Stimulated activated CD4-positive, alpha-beta T cell treated with anti-CD3 and anti-CD28 coated beads, Interleukin-12 subunit alpha, Interleukin-12 subunit beta, amount 100 ng/mL, for 4 hours (primary cell): ENCODE data around the gene RILPL1.
"Not testable (repeated sequence)": the region's sequence is repeated elsewhere in the genome, so short reads cannot be mapped to it uniquely, and the experiment has no call there.

Source experiments
- DNase-seq: peaks from one replicate; pipeline ENCODE4 v3.0.0-alpha.2; 2020

RILPL1 gene

DNA sequence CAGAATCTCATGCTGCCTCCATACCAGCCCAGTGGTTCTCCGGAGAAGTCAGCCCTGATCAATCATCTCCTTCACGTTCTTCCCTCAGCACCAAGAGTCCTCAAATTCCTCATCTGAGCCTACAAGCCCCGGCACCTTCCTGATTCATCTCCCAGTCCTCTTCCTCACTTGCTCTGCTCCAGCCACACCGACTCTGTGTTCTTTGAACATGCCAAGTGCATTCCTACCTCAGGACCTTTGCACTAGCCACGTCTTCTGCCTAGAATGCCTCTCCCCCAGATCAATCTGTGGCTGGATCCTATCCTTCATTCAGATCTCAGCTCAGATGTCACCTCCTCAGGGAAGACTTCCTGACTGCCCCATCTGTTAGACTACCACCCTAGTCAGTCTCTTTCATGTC lies 4.7 kb downstream of the RILPL1 start:
- no peak for DNase-seq

DNA sequence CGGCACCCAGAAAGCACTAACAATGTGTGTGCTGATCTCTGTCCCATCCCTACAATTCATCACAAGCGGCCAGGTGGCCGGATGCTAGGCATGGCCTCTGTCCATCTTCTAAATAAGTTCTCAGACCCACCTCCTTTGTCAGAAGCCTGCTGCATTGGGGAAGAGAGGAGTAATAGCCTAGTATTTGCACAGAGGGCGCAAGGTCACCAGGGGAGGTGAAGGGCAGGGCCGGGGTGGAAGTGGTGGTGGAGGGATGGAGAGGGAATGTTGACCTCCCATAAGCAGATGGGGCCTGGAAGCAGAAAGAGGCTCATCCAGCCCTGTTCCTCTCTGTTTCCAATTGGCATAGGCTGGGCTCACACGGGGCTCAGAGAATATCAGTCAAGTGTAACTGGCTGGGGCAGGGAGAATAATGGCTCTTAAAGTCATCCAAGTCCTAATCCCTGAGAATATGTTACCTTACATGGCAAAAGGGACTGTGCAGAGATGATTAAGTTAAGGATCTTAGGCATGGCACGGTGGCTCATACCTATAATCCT lies 6.9 kb downstream of the RILPL1 start:
- no peak for DNase-seq

DNA sequence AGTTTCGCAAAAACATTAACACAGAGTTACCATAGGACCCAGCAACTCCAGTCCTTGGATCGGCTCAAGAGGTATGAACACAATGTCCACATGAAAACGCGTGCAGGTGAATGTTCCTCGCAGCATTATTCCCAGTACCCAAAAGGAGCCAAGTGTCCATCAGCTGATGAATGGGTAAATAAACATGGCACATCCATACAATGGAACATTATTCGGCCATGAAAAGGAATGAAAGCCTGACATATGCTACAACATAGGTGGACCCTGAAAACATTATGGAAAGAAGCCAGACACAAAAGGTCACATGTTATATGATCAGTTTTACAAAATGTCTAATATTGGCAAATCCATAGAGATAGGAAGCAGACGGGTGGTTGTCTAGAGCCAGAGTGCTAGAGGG lies 9.1 kb downstream of the RILPL1 start:
- DNase-seq: no peak

DNA sequence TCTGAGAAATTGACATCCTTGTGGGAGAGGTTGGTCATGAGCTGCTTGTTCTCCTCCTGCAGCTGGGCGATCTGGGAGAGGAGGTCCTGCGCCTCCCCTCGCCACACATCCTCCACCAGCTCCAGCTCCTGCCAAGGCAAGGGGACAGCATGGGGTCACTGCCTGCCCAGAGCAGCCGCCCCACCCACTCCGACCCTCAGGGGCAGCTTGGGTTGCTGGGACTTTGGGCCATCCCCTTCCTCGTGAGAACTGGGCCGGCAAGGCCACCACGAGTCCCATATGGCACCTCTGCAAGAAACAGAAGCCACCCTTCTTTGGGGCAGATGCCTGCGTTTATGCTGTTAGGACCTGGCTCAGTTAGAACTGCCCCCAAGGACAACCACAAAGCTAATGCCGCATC lies 10.0 kb downstream of the RILPL1 start:
- DNase-seq: no peak

DNA sequence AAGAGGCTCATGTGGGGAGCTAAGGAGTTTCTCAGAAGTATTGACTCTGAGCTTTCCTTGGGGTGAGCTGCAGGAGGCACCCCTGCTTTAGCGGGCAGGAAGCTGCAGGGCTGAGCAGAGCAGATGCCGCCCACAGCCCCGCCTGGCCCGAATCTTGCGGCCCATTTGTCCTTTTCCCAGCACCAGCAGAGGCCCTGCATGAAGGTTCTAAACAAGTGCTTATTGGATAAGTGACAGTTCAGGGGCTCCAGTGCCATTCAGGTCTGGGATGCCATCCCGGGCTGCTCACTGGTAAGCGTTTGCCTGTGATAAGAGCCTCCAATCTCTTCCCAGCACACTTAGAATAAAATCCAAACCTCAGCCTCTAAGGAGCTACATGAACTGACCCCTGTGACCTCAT lies 11.4 kb downstream of the RILPL1 start:
- DNase-seq: no peak

GRCh38 chr12:123520567-123521474 lies 12.7 kb downstream of the RILPL1 start:
- DNase-seq: no peak

DNA sequence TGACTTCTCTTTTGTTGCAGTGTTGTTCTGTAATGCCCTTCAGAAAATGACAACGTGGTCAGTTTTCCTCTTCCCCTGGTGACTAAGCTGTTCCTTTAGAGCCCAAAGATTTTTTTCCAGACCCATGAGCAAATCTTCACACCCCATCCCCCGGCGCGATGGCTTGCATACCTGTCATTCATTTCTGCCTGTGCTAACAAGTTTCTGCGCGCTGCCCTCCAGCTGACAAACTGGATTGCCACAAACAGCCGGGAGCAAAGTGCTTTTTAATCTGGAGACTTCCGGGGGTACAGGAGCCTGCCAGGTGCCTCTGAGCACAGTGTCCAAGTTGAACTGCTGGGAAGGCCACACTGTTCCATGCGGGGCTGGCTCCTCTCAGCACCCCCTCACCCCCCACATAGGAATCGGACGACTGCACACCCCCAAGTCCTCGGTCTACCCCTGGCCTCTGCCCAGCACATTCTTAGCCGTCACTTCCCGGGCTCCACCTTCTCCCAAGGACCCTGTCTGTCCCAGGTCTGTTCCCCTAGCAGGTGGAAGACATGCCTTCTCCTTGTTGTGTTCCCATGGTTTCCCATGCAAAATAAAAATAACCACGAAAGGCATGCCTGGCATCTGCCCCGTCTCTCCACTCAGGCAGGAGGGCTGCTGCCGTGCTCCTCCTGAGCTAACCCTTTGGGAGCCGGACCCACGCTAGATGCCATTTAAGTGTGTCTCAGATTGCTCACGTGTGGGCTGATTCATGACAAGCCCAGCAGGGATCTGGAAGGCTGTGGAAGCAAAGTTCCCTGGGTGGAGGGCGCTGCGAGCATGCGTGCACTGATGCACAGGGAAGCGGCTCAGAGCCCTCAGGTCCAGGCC lies 14.1 kb downstream of the RILPL1 start:
- no peak for DNase-seq

DNA sequence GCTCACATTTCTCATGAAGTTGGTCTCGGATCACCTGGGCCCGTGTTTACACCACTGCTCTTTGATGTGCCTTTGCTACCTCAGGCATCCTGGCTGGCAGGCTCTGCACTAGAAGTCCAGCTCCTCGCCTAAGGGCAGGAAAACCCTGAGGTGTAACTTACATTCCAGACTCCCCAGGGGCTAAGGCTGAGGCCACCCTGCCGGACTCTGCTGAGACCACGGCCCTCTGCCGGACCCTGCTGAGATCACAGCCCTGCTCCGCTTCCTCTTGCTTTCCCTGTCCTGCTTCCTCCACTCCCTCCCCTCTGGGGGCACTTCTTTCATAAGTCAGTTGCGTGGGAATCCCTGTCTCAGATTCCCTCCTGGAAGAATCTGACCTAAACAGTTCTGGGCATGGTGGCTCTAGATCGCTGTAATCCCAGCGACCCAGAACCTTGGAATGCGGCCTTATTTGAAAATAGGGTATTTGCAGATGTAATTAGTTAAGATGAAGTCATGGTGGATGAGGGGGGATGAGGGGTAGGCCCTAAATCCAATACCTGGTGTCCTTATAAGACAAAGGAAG lies 17.2 kb downstream of the RILPL1 start:
- DNase-seq: no peak

GRCh38 chr12:123514582-123515221 lies 18.8 kb downstream of the RILPL1 start:
- DNase-seq: not testable (repeated sequence)

DNA sequence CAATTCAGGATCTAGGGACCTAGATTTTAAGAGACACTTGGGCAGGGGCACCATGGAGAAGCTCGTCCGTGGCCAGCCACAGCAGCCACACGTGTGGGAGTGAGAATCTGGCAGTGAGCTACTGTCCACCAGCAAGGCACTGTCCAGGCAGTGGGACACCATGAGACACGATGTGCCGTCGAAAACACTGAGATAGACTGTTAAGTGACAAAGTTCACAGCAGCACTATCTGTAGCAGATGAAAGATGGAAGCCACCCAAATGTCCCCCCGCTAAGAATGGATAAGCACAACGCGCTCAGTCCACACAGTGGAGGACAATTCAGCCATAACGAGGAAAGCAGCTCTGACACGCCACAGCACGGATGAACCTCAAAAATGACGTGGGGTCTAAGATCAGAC lies 19.7 kb downstream of the RILPL1 start:
- DNase-seq: no peak

DNA sequence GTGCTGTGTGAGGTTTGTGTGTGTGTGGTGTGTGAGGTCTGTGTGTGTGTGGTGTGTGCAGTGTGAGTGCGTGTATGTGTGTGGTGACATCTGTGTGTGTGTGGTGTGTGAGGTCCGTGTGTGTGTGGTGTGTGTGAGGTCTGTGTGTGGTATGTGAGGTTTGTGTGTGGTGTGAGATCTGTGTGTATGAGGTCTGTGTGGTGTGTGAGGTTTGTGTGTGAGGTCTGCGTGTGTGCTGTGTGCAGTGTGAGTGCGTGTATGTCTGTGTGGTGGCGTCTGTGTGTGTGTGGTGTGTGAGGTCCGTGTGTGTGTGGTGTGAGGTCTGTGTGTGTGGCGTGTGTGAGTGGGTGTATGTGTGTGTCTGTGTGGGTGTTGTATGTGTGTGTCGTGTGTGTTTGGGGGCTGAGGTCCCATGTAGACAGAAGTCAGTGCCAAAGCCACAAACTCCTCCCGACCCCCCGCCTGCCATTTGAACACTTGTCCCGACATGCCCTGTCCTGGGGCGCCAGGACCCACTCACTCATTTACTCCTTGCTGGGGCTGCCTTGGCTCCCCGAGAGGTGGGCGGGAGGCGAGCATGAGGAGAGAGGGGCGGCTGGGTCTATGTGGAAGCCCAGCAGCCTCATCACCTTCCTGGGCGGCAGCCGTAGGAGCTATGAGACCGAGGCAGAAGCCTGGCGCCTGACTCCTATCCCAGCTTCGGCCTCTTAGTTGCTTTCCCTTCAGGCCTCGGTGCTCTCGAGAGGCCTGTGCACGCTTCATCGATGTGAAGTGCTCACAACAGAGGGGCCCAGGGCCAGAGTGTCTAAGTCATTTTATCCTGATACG lies 20.5 kb downstream of the RILPL1 start:
- DNase-seq: no peak

GRCh38 chr12:123506843-123507236 lies 26.7 kb downstream of the RILPL1 start:
- no peak for DNase-seq

DNA sequence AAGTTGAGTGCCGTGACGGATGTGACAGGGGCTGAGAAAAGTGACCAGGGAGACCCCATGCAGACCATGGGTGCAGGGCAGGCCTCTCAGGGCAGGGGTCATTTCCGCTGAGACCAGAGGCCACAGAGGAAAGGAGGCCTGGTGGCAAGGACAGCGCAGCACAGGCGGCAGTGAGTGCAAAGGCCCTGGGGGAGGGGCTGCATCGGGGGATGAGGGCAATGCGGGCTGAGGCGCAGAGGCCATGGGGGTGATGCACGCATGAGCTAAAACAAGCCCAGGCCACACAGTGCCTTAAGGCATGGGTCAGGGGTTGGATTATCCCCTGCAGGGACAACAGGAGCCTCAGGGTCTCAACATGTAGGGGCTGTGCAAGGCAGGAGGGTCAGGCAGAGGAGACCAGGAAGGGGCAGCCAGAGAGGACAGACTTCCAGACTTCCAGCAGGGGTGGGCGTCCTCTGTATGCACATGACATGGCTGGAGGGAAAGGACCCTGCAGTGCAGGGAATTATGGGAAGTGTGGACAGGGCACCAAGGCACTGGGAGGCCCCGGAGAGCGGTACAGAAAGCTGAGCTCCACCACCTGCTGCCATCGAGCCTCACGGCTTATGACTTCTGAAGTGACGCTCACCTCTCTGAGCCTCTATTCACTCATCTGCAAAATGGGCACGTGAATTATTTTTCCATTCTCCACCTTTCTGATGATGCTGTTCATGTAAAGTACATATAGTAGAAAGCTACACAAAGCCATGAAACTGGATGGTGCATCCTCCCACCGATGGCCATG lies 27.3 kb downstream of the RILPL1 start:
- DNase-seq: no peak

GRCh38 chr12:123502163-123502704 lies 31.3 kb downstream of the RILPL1 start:
- DNase-seq: no peak

DNA sequence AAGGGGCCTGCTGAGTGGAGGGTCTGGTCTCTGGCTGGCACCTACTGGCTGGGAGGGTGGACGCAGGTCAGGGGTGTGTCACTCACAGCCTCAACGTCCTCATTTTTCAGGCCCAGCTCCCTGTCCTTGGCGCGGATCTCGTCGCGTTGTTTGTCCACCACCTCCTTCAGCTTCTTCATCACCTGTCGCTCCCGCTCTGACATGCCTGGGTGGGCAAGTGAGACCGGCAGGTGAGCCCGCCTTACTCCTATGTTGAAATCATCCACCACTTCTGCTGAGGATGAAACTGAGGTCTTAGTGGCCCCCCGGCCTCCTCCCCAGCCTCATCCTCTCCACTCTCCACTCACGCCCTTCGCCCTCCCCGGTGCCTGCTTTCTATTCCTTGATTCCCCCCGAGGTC lies 34.2 kb downstream of the RILPL1 start:
- DNase-seq: no peak

DNA sequence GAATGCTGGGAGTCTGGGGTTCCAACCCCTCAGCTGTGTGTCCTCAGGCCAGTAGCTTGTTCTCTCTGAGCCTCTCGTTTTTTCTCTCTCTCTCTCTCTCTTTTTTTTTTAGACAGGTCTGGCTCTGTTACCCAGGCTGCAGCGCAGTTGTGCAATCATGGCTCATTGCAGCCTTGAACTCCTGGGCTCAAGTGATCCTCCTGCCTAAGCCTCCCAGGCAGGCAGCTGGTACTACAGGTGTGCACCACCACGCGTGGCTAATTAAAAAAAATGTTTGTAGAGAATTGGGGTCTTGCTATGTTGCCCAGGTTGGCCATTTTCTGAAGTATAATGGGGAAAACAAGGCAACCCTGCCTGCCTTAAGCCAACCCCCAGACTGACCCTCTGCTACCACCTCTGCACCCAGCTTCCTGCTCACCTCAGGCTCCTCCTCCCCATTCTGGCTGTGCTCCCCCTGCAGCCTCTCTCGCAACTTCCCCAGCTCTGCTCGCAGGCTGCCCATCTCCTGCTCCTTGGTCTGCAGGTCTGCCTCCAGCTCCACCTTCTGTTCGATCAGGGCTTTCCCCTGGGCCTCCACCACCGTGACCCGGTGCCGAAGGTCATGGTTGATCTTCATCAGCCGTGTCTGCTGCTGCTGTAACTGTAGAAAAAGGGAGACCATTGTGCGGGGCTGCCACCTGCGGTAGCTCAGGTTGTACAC lies 35.2 kb downstream of the RILPL1 start:
- no peak for DNase-seq

GRCh38 chr12:123497065-123497464 lies 36.5 kb downstream of the RILPL1 start:
- no peak for DNase-seq

- no peak for DNase-seq
These were observed 39.2 kb downstream of the RILPL1 start for GRCh38 chr12:123494124-123494851.

- DNase-seq: not testable (repeated sequence)
These were observed 41.0 kb downstream of the RILPL1 start for GRCh38 chr12:123492339-123493039.
